ENCODE measurements around the gene KIAA0232. TPM values are rescaled to one million over a fixed set of nuclear protein-coding genes. Genes with fewer than 3 reads are reported as not detected.
A peak's percentile ranks its signal among the peaks of the same experiment; 100 is the strongest.
"Not testable (repeated sequence)": the region's sequence is repeated elsewhere in the genome, so short reads cannot be mapped to it uniquely, and the experiment has no call there.

KIAA0232 gene
- total RNA-seq, 1 experiment from 2014 or later: 5.5 TPM

- H3F3A ChIP-seq (ENCODE audit: low read length, unreplicated experiment): no peaks in the 10 kb centered on the region
- no peak for TF ChIP-seq EZH2phosphoT487 (IDR thresholded peaks at IDR 0.05; ENCODE audit: borderline replicate concordance, low read length)
- no peak for TF ChIP-seq CTCF (conservative IDR thresholded peaks at IDR 0.05; ENCODE audit: low read depth, low read length)
- no peak for TF ChIP-seq EZH2 (IDR thresholded peaks at IDR 0.05; ENCODE audit: low read length, unreplicated experiment)
- DNase-seq: no peak
- H4K20me1 ChIP-seq (ENCODE audit: low read length): no peaks in the 10 kb centered on the region
- POLR2A ChIA-PET (ENCODE audit: unreplicated experiment): no interaction called here
- H3K27ac ChIP-seq (ENCODE audit: low read length): no peak overlapping the region
- no peak overlapping the region for H2AFZ ChIP-seq (ENCODE audit: low read length)
- no peaks in the 10 kb centered on the region for H3K27me3 ChIP-seq (ENCODE audit: low read length)
- H3K4me1 ChIP-seq (ENCODE audit: insufficient read depth, low read length): peaks cover 6% of the 10 kb centered on the region
- CTCF ChIA-PET: no interaction called here
- H3K36me3 ChIP-seq (ENCODE audit: low read depth, low read length): no peaks in the 10 kb centered on the region
- peaks cover 7% of the 10 kb centered on the region for H3K79me2 ChIP-seq (ENCODE audit: low read length)
- no peaks in the 10 kb centered on the region for H3K9me3 ChIP-seq (ENCODE audit: low read length)
- BruUV-seq (replicated peaks): no TSS peak
- H3K9me2 ChIP-seq (replicated peaks; ENCODE audit: low read length): no peaks in the 10 kb centered on the region
- no peak overlapping the region for H3K4me2 ChIP-seq (ENCODE audit: low read length)
- ATAC-seq: no peak
- no peak overlapping the region for H3K9ac ChIP-seq (ENCODE audit: low read length)
- H3K4me3 ChIP-seq (ENCODE audit: low read length): no peak overlapping the region
- intact Hi-C loops (cut with micrococcal nuclease): loop anchor here (5.0 kb wide), 2 partner anchors 82 to 167 kb away; no protein-coding TSS in a partner anchor
Observed at GRCh38 chr4:6905516-6906445, 123.3 kb downstream of the KIAA0232 start.

- H3K4me2 ChIP-seq (ENCODE audit: low read length); H3K9ac ChIP-seq (ENCODE audit: low read length); H3K27ac ChIP-seq (ENCODE audit: low read length); DNase-seq; BruUV-seq (replicated peaks); CTCF ChIA-PET; H4K20me1 ChIP-seq (ENCODE audit: low read length); H3F3A ChIP-seq (ENCODE audit: low read length, unreplicated experiment); ATAC-seq; POLR2A ChIA-PET (ENCODE audit: unreplicated experiment); H3K36me3 ChIP-seq (ENCODE audit: low read depth, low read length); H3K9me2 ChIP-seq (replicated peaks; ENCODE audit: low read length); H3K4me1 ChIP-seq (ENCODE audit: insufficient read depth, low read length); H3K4me3 ChIP-seq (ENCODE audit: low read length); H3K27me3 ChIP-seq (ENCODE audit: low read length); H3K9me3 ChIP-seq (ENCODE audit: low read length); H2AFZ ChIP-seq (ENCODE audit: low read length): not testable (repeated sequence)
- H3K79me2 ChIP-seq (ENCODE audit: low read length): peaks cover 14% of the 10 kb centered on the region
- intact Hi-C loops (cut with micrococcal nuclease): loop anchor here (5.0 kb wide), 2 partner anchors 81 to 166 kb away; no protein-coding TSS in a partner anchor
Observed at GRCh38 chr4:6906486-6906885, 124.0 kb downstream of the KIAA0232 start.

- Histone ChIP-seq H3K27ac (ENCODE audit: low read length) (no peak overlapping the region), H3K4me3 (ENCODE audit: low read length) (no peak overlapping the region), H3K9me3 (ENCODE audit: low read length) (no peaks in the 10 kb centered on the region), H3F3A (ENCODE audit: low read length, unreplicated experiment) (no peaks in the 10 kb centered on the region), H3K9me2 (replicated peaks; ENCODE audit: low read length) (no peaks in the 10 kb centered on the region), H3K27me3 (ENCODE audit: low read length) (no peaks in the 10 kb centered on the region), H3K36me3 (ENCODE audit: low read depth, low read length) (no peaks in the 10 kb centered on the region), H3K4me2 (ENCODE audit: low read length) (peak overlapping the region; percentile 36), H2AFZ (ENCODE audit: low read length) (0 out of 2 replicates have a peak overlapping the region, but pooled peaks have one; percentile 15), H3K79me2 (ENCODE audit: low read length) (peaks cover 18% of the 10 kb centered on the region), H3K9ac (ENCODE audit: low read length) (no peak overlapping the region), H4K20me1 (ENCODE audit: low read length) (no peaks in the 10 kb centered on the region), H3K4me1 (ENCODE audit: insufficient read depth, low read length) (peaks cover 8% of the 10 kb centered on the region)
- ATAC-seq (no peak; the same call in 1 of the 2 replicates), DNase-seq (peak; percentile 32)
- TF ChIP-seq EZH2phosphoT487 (IDR thresholded peaks at IDR 0.05; ENCODE audit: borderline replicate concordance, low read length) (no peak), CTCF (conservative IDR thresholded peaks at IDR 0.05; ENCODE audit: low read depth, low read length) (peak; percentile 52)
- no TSS peak for BruUV-seq (replicated peaks)
- POLR2A ChIA-PET (ENCODE audit: unreplicated experiment): no interaction called here
- intact Hi-C loops (cut with micrococcal nuclease): loop anchor here (5.0 kb wide), 2 partner anchors 80 to 165 kb away; no protein-coding TSS in a partner anchor
- CTCF ChIA-PET: interaction anchor here (0.7 kb wide), 1 partner anchor 174 kb away, joined by 3 read pairs; no protein-coding TSS in a partner anchor
Observed at GRCh38 chr4:6907658-6908191, 125.2 kb downstream of the KIAA0232 start.
